ENCODE data around the gene CHMP3.
"Not testable (repeated sequence)": the region's sequence is repeated elsewhere in the genome, so short reads cannot be mapped to it uniquely, and the experiment has no call there.

GRCh38 chr2:86545296-86545924 is 17.8 kb downstream of the CHMP3 start:
- not testable (repeated sequence) for TF ChIP-seq TEAD4 (CRISPR knock-in tag; IDR thresholded peaks at IDR 0.05); ZMAT4 (CRISPR knock-in tag; IDR thresholded peaks at IDR 0.05); CTCF (IDR thresholded peaks at IDR 0.05); ERG (CRISPR knock-in tag; IDR thresholded peaks at IDR 0.05); NFE2L1 (CRISPR knock-in tag; IDR thresholded peaks at IDR 0.05); HMGXB4 (CRISPR knock-in tag; IDR thresholded peaks at IDR 0.05); MAX (CRISPR knock-in tag; IDR thresholded peaks at IDR 0.05); ATF3 (CRISPR knock-in tag; conservative IDR thresholded peaks at IDR 0.05); USF1 (CRISPR knock-in tag; IDR thresholded peaks at IDR 0.05); ZNF416 (CRISPR knock-in tag; IDR thresholded peaks at IDR 0.05)
